GM12892 (cell line): ENCODE data around the gene SUSD1.

Experiments used
- DNase-seq: peaks from one replicate; pipeline ENCODE4 v3.0.0; 2011; ENCODE audit not compliant: insufficient read length
- FAIRE-seq: peaks from 2 replicates; lab custom pipeline; 2011; peaks lifted over from hg19 to GRCh38; lab: Jason Lieb, UNC
- POLR2A ChIP-seq: IDR thresholded peaks from 2 replicates; pipeline ENCODE4 v1.6.1; 2011; ENCODE audit warnings: low read depth, low read length, control low read depth
- POLR2AphosphoS5 ChIP-seq: IDR thresholded peaks from 2 replicates; pipeline ENCODE4 v1.6.1; 2011; ENCODE audit warnings: low read depth, low read length, control low read depth
- TAF1 ChIP-seq: IDR thresholded peaks from 2 replicates; pipeline ENCODE4 v1.6.1; 2011; ENCODE audit warnings: low read depth, mild to moderate bottlenecking, control low read depth, low read length, borderline replicate concordance

SUSD1 gene

GRCh38 chr9:112170235-112170634 lies 4.9 kb downstream of the SUSD1 start:
- DNase-seq: no peak
- FAIRE-seq: no peak
- TF ChIP-seq TAF1: no peak
- TF ChIP-seq POLR2A: no peak
- TF ChIP-seq POLR2AphosphoS5: no peak

DNA sequence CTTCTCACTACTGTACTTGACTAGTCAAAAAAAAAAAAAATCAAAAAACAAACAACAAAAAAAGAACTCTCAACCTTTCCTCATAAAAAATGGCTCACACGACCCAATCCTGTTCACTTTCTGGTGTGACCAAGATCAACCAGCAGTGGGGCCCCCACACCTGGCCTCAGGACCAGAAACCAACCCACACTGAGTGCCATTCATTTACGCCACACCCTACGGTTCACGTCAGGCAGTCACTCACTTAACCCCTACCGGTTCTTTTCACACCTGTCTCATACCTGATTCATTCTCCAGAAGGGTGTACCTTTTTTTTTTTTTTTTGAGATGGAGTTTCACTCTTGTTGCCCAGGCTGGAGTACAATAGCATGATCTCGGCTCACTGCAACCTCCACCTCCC lies 5.7 kb downstream of the SUSD1 start:
- TF ChIP-seq TAF1 (no peak), POLR2A (no peak), POLR2AphosphoS5 (no peak)
- DNase-seq (no peak), FAIRE-seq (no peak)

DNA sequence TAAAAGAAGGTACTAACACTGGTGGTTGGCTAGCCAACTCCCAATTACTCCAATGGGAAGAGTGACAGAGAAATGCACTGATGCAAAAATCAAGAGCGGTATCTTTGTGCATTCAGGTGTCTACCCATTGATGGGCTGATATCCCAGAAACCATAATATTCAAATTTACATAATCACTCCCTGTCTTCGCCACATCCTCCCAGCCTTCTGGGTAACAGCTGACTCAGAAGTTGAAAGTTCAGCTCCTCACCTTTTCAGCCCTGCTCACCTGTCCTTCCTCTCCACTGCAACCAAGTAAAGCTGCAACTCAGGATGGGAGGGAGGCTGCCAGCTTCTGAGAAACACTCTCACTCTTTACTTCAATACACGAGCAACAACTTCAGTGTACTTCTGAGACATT lies 6.9 kb downstream of the SUSD1 start:
- DNase-seq: no peak
- no peak for FAIRE-seq
- TF ChIP-seq POLR2AphosphoS5 (no peak), POLR2A (no peak), TAF1 (no peak)

GRCh38 chr9:112166176-112167140 lies 8.6 kb downstream of the SUSD1 start:
- FAIRE-seq: no peak
- TF ChIP-seq POLR2AphosphoS5 (no peak), POLR2A (no peak), TAF1 (no peak)
- no peak for DNase-seq

DNA sequence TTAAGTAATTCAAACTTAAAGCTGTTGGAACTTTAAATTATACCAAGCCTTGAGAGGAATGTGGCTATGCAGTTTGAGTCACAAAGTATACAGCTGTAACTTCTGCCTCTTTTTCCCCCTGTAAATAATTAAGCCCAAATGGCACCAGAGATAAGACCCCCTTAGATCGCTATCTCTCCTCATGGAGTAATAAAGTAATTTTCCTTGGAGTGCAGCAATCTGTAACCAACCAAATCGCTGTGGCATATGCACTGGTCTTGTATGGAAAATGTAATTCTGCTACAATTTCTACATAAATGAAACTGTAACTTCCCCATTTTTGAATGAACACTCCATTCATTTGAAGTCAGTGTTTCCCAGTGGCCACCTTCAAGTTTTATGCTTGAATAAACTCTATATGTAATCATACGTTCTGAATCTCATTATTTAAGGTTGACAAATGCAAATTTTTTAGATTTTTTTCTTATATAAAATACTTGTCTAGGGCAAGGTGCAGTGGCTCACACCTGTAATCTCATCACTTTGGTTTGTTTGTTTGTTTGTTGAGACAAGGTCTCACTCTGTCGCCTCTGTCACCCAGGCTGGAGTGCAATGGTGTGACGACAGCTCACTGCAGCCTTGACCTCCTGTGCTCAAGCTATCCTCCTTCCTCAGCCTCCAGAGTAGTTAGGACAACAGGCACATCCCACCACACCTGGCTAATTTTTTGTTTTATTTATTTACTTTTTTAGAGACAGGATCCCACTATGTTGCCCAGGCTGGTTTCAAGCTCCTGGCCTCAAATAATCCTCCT lies 12.3 kb downstream of the SUSD1 start:
- no peak for DNase-seq
- no peak for FAIRE-seq
- TF ChIP-seq POLR2A (no peak), POLR2AphosphoS5 (no peak), TAF1 (no peak)

GRCh38 chr9:112159781-112160180 lies 15.3 kb downstream of the SUSD1 start:
- FAIRE-seq: no peak
- no peak for DNase-seq
- TF ChIP-seq TAF1: no peak
- TF ChIP-seq POLR2AphosphoS5: no peak
- TF ChIP-seq POLR2A: no peak

GRCh38 chr9:112158656-112159367 lies 16.3 kb downstream of the SUSD1 start:
- DNase-seq (no peak), FAIRE-seq (no peak)
- TF ChIP-seq TAF1 (no peak), POLR2A (no peak), POLR2AphosphoS5 (no peak)

DNA sequence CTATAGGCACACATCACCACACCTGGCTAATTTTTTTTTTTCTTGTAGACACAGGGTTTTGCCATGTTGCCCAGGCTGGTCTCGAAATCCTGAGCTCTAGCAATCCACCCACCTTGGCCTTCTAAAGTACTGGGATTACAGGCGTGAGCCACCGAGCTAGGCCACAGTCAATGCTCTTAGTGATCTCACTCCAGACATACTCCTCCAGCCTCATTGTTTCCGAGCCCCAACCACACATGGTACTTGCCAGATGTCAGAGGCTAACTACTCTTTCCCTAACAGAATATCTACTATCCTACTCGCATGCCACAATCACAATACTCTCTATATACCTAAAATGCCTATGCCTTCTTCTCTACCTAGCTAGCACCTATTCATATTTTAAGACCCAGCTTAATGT lies 17.1 kb downstream of the SUSD1 start:
- DNase-seq (no peak), FAIRE-seq (no peak)
- TF ChIP-seq POLR2AphosphoS5: no peak
- no peak for TF ChIP-seq TAF1
- TF ChIP-seq POLR2A: no peak

DNA sequence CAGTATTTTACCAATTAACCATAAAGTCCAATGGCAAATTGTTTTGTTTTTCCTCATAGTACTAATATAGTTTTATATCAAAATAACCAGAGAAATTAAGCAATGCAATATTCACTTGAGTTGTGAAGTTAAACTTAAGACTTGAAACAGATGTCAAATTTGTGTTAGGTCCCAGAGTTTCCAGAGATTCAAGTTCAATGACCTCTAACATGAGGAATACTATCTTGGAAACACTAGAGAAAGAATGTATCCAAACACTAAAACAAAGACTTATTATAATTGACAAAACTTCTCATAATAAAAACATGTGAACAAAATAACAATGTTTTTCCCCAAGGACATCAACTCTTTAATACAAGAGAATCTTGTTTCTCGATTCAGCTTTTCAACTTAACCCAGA lies 18.0 kb downstream of the SUSD1 start:
- no peak for FAIRE-seq
- DNase-seq: no peak

DNA sequence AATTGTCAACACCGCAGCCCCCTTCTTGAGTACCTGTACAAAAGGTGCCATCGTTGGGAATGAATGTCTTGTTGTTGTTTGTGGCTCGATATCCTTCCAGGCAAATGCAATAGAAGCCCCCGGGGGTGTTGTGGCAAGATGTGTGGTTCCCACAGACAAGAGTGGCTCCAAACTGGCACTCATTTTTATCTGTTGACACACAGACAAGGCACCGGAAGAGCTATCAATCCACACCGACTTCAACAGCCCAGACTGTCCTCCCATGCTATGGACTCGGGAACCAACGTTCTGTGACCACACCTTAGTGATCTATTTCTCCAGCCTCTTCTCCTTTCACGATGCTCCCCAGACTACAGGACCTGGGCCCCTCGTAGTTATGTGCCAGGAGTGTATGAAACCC lies 25.9 kb downstream of the SUSD1 start:
- TF ChIP-seq TAF1: no peak
- no peak for TF ChIP-seq POLR2A
- no peak for TF ChIP-seq POLR2AphosphoS5
- no peak for FAIRE-seq
- DNase-seq: no peak

More for the DNA sequence above, 18.0 kb downstream of the SUSD1 start:
- TF ChIP-seq POLR2A (no peak), TAF1 (no peak), POLR2AphosphoS5 (no peak)

GRCh38 chr9:112145886-112146285 lies 29.2 kb downstream of the SUSD1 start:
- FAIRE-seq (peak; percentile 9), DNase-seq (no peak)
- TF ChIP-seq POLR2A (no peak), POLR2AphosphoS5 (no peak), TAF1 (no peak)

- FAIRE-seq: no peak
- TF ChIP-seq TAF1 (no peak), POLR2A (no peak), POLR2AphosphoS5 (no peak)
Observed at GRCh38 chr9:112144807-112145206, 30.3 kb downstream of the SUSD1 start.

More at GRCh38 chr9:112144807-112145206, 30.3 kb downstream of the SUSD1 start:
- no peak for DNase-seq
